B cell (primary cell): Measurements from ENCODE around the gene CARMIL1. TPM values are rescaled to one million over a fixed set of nuclear protein-coding genes. Genes with fewer than 3 reads are reported as not detected.

ENCODE experiments used
- ATAC-seq: fragments of 200-7000 bp; cut with Tn5 transposase; one replicate; pipeline ENCODE4 v1.10.0; 2021; ENCODE audit warnings: low read depth, mild to moderate bottlenecking, moderate number of reproducible peaks, moderate library complexity
- CTCF ChIA-PET: fragments of 350-600 bp; sonication (Branson Sonifier 250); formaldehyde crosslinking; loops from one replicate; lab custom pipeline; 2021; ENCODE audit warnings: antibody characterized with exemption, inconsistent platforms; lab: Charles Lee
- POLR2A ChIA-PET: fragments of 350-600 bp; sonication (Branson Sonifier 250); formaldehyde crosslinking; loops from one replicate; lab custom pipeline; 2021; ENCODE audit warnings: antibody characterized with exemption; lab: Charles Lee
- DNase-seq: peaks from one replicate; pipeline ENCODE4 v3.0.0; 2013
- H2AFZ ChIP-seq: 2 replicates; pipeline ENCODE4 v1.6.1; 2012; ENCODE audit warnings: mild to moderate bottlenecking, low read depth, low read length; ENCODE audit not compliant: insufficient read depth, poor library complexity, severe bottlenecking
- H3K27ac ChIP-seq, 2 donors: 1 replicate in 1 of 2; 2 replicates in 1 of 2; pipeline ENCODE4 v1.5.1; 2012 to 2013; ENCODE audit warnings: low read length in 2 of 2, mild to moderate bottlenecking in 2 of 2, moderate library complexity in 1 of 2
- H3K27me3 ChIP-seq, 4 experiments: fragments of 200-600 bp in 1 of 4; sonication (generic) in 1 of 4; replicated peaks in 1 of 4; 1 replicate in 2 of 4; 2 replicates in 2 of 4; pipeline versions ENCODE4 v1.6.1 to v1.7.0; 2013 to 2016; ENCODE audit warnings: low read length in 3 of 4, mild to moderate bottlenecking in 2 of 4, mixed read lengths in 1 of 4, moderate library complexity in 1 of 4; ENCODE audit not compliant: insufficient read depth in 4 of 4, control insufficient read depth in 3 of 4; ENCODE audit errors: control extremely low read depth in 1 of 4
- H3K36me3 ChIP-seq, 2 experiments: replicated peaks in 1 of 2; 1 replicate in 1 of 2; 2 replicates in 1 of 2; pipeline versions ENCODE4 v1.6.1 to v1.7.1; 2013; ENCODE audit warnings: low read length in 1 of 2; ENCODE audit not compliant: insufficient read depth in 2 of 2, control insufficient read depth in 1 of 2; ENCODE audit errors: control extremely low read depth in 1 of 2, extremely low read depth in 1 of 2
- H3K4me1 ChIP-seq, 2 donors: fragments of 200-600 bp in 1 of 2; sonication (generic) in 1 of 2; 1 replicate in 1 of 2; 2 replicates in 1 of 2; pipeline versions ENCODE4 v1.5.1 to v1.6.1; 2013 to 2017; ENCODE audit warnings: low read length in 2 of 2; ENCODE audit not compliant: control insufficient read depth in 2 of 2, insufficient read depth in 2 of 2
- H3K4me2 ChIP-seq: replicated peaks from 2 replicates; pipeline ENCODE3; 2012; ENCODE audit warnings: mild to moderate bottlenecking, low read depth, low read length; ENCODE audit not compliant: poor library complexity, severe bottlenecking
- H3K4me3 ChIP-seq, 5 experiments: fragments of 200-600 bp in 1 of 5; sonication (generic) in 1 of 5; 1 replicate in 3 of 5; 2 replicates in 2 of 5; pipeline versions ENCODE4 v1.5.1 to v1.7.0; 2011 to 2016; ENCODE audit warnings: low read length in 4 of 5, mild to moderate bottlenecking in 4 of 5, low read depth in 2 of 5, control low read depth in 1 of 5, moderate library complexity in 1 of 5; ENCODE audit not compliant: insufficient read depth in 1 of 5; ENCODE audit errors: control extremely low read depth in 1 of 5, extremely low read depth in 1 of 5
- H3K79me2 ChIP-seq: fragments of 200-600 bp; sonication (generic); one replicate; pipeline ENCODE4 v1.6.0; 2016; ENCODE audit warnings: low read length; ENCODE audit not compliant: control insufficient read depth, insufficient read depth
- H3K9ac ChIP-seq: fragments of 200-600 bp; sonication (generic); 2 replicates; pipeline ENCODE4 v1.6.1; 2017; ENCODE audit warnings: mild to moderate bottlenecking, low read length, moderate library complexity
- H3K9me3 ChIP-seq, 3 donors: one replicate each; pipeline versions ENCODE4 v1.6.1 to v1.7.1; 2013; ENCODE audit warnings: low read length in 2 of 3; ENCODE audit not compliant: control insufficient read depth in 2 of 3, insufficient read depth in 1 of 3; ENCODE audit errors: control extremely low read depth in 1 of 3
- H4K20me1 ChIP-seq: 2 replicates; pipeline ENCODE4 v1.6.0; 2012; ENCODE audit warnings: mild to moderate bottlenecking, low read length; ENCODE audit not compliant: insufficient read depth, control insufficient read depth, poor library complexity, severe bottlenecking
- H3K27ac Mint-ChIP-seq: one replicate; pipeline ENCODE4 v1.8.0; 2021; ENCODE audit warnings: mixed read lengths
- H3K27me3 Mint-ChIP-seq: one replicate; pipeline ENCODE4 v1.8.0; 2021; ENCODE audit warnings: mixed read lengths
- H3K4me1 Mint-ChIP-seq: one replicate; pipeline ENCODE4 v1.8.0; 2021; ENCODE audit warnings: mixed read lengths
- H3K4me3 Mint-ChIP-seq: one replicate; pipeline ENCODE4 v1.8.0; 2021; ENCODE audit warnings: mixed read lengths
- H3K9me3 Mint-ChIP-seq: one replicate; pipeline ENCODE4 v1.8.0; 2022; ENCODE audit warnings: mixed read lengths; ENCODE audit not compliant: insufficient read depth
- EZH2 ChIP-seq: IDR thresholded peaks from 2 replicates; pipeline ENCODE4 v1.6.1; 2012; ENCODE audit warnings: borderline replicate concordance, low read depth, mild to moderate bottlenecking, moderate library complexity, low read length; ENCODE audit not compliant: insufficient read depth, poor library complexity, severe bottlenecking
- WGBS: methylation state at CpG from one replicate; pipeline ENCODE4 v1.1.5; 2013; ENCODE audit warnings: missing lambda C conversion rate; ENCODE audit not compliant: insufficient coverage; 5-methylcytosine and 5-hydroxymethylcytosine counted together
- intact Hi-C: fragments of 100-400 bp; cut with micrococcal nuclease; formaldehyde crosslinking; loops from one replicate; pipeline ENCODE4 v1.10.0; 2022
- polyA plus RNA-seq: library from polyadenylated mRNA; depleted of rRNA; stranded (reverse); fragments of >200 nt; gene quantifications from 2 replicates; pipeline ENCODE4 v1.2.3, GENCODE V29; 2012
- total RNA-seq, 2 donors: library from RNA; stranded (reverse); fragments of 120-200 nt in 1 of 2; gene quantifications; 1 replicate in 1 of 2; 2 replicates in 1 of 2; pipeline versions ENCODE4 v1.2.3 to v1.2.4, GENCODE V29; 2013 to 2022
- TF ChIP-seq, protein P1 (sequence below): fragments of 200-600 bp; IDR thresholded peaks from one replicate; pipeline ENCODE4 v1.8.0; 2022; ENCODE audit warnings: antibody characterized with exemption, mild to moderate bottlenecking

CARMIL1 gene
- total and polyA plus RNA-seq, 2 donors (not counting 1 experiment from before 2014, with no cell fraction given), result 7.5 to 11.0 TPM

DNA sequence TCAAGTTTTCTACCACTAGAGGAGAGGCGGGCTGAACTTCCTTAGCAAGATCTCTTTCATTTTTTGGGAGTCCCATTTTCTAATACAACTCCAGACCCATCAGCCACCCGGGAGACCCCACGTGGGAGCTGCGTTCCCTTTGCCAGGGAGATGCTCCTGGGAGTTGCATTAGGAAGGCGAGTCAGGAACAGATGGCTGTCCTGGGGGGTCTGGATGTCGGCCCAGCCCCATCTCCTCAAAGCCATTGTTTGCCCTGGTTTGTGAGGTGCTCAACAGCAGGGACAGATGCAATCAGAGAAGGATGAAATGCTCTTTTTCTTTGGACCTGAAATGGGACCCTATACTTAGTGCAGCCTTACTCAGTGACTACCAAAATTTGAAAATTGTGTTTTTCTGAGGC lies 39.4 kb downstream of the CARMIL1 start:
- ChIA-PET CTCF (no interaction called here), POLR2A (no interaction called here)
- H3K36me3 ChIP-seq, result no peaks in the 10 kb centered on the region
- 97% methylated on average over 4 of the region's 6 CpGs for WGBS
- peaks cover 6% of the 10 kb centered on the region for H3K79me2 ChIP-seq
- intact Hi-C loops, result no loop called here
- Mint-ChIP-seq H3K4me3 (no peak overlapping the region), H3K27ac (no peak overlapping the region), H3K4me1 (peaks cover 2% of the 10 kb centered on the region), H3K27me3 (no peaks in the 10 kb centered on the region), H3K9me3 (no peaks in the 10 kb centered on the region)
- no peak for TF ChIP-seq EZH2
- TF ChIP-seq, protein P1, sequence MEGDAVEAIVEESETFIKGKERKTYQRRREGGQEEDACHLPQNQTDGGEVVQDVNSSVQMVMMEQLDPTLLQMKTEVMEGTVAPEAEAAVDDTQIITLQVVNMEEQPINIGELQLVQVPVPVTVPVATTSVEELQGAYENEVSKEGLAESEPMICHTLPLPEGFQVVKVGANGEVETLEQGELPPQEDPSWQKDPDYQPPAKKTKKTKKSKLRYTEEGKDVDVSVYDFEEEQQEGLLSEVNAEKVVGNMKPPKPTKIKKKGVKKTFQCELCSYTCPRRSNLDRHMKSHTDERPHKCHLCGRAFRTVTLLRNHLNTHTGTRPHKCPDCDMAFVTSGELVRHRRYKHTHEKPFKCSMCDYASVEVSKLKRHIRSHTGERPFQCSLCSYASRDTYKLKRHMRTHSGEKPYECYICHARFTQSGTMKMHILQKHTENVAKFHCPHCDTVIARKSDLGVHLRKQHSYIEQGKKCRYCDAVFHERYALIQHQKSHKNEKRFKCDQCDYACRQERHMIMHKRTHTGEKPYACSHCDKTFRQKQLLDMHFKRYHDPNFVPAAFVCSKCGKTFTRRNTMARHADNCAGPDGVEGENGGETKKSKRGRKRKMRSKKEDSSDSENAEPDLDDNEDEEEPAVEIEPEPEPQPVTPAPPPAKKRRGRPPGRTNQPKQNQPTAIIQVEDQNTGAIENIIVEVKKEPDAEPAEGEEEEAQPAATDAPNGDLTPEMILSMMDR, result no peak
- H3K27ac ChIP-seq, result no peak overlapping the region
- H3K9me3 ChIP-seq, result no peaks in the 10 kb centered on the region
- H3K4me1 ChIP-seq, result no peaks in the 10 kb centered on the region
- no peak overlapping the region for H2AFZ ChIP-seq
- H3K9ac ChIP-seq, result no peak overlapping the region
- H3K27me3 ChIP-seq, result no peaks in the 10 kb centered on the region
- H3K4me2 ChIP-seq, result no peak overlapping the region
- H4K20me1 ChIP-seq, result no peaks in the 10 kb centered on the region
- H3K4me3 ChIP-seq, result no peak overlapping the region
- no peak for ATAC-seq
- DNase-seq, result no peak

DNA sequence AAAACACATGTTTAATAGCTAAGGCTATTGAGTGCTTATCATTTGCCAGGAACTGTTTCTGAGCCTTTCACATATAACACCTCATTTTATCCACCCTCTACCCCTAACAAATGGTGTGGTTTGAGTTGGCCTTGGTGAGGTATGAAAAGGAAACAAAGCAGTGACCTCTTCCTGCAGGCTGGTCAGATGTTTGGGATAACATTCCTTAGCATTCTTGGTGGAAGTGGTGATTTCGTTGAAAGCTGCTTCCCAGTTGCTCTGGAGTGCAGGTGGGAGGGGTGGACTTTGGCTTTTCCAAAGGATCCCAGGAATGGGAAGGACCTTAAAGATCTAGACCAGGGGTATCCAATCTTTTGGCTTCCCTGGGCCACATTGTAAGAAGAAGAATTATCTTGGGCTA lies 41.3 kb downstream of the CARMIL1 start:
- Mint-ChIP-seq H3K27ac (no peak overlapping the region), H3K4me3 (no peak overlapping the region), H3K4me1 (peaks cover 6% of the 10 kb centered on the region), H3K27me3 (no peaks in the 10 kb centered on the region), H3K9me3 (no peaks in the 10 kb centered on the region)
- ChIA-PET POLR2A (no interaction called here), CTCF (no interaction called here)
- TF ChIP-seq EZH2, result no peak
- TF ChIP-seq, protein P1, result no peak
- no peaks in the 10 kb centered on the region for H4K20me1 ChIP-seq
- intact Hi-C loops, result no loop called here
- ATAC-seq (no peak), DNase-seq (no peak)
- peaks cover 0 to 3% of the 10 kb centered on the region in 2 donors for H3K4me1 ChIP-seq
- no peaks in the 10 kb centered on the region for H3K9me3 ChIP-seq
- H3K27me3 ChIP-seq, result no peaks in the 10 kb centered on the region
- no peak overlapping the region for H3K4me2 ChIP-seq
- H3K9ac ChIP-seq, result no peak overlapping the region
- no peak overlapping the region for H3K27ac ChIP-seq
- H2AFZ ChIP-seq, result no peak overlapping the region
- no peak overlapping the region for H3K4me3 ChIP-seq
- no peaks in the 10 kb centered on the region for H3K36me3 ChIP-seq
- peaks cover 6% of the 10 kb centered on the region for H3K79me2 ChIP-seq
- WGBS, result no CpG with 5 or more reads among the region's 1 CpG
